Measurements from ENCODE around the gene EIF2S3.

GRCh38 chrX:24005028-24005427 is 49.7 kb upstream of the EIF2S3 start:
- TF ChIP-seq EZH2 (IDR thresholded peaks at IDR 0.05; ENCODE audit: borderline replicate concordance) (no peak), EZH2phosphoT487 (IDR thresholded peaks at IDR 0.05; ENCODE audit: low read depth, severe bottlenecking, unreplicated experiment) (no peak)
- TF ChIP-seq, protein P1, sequence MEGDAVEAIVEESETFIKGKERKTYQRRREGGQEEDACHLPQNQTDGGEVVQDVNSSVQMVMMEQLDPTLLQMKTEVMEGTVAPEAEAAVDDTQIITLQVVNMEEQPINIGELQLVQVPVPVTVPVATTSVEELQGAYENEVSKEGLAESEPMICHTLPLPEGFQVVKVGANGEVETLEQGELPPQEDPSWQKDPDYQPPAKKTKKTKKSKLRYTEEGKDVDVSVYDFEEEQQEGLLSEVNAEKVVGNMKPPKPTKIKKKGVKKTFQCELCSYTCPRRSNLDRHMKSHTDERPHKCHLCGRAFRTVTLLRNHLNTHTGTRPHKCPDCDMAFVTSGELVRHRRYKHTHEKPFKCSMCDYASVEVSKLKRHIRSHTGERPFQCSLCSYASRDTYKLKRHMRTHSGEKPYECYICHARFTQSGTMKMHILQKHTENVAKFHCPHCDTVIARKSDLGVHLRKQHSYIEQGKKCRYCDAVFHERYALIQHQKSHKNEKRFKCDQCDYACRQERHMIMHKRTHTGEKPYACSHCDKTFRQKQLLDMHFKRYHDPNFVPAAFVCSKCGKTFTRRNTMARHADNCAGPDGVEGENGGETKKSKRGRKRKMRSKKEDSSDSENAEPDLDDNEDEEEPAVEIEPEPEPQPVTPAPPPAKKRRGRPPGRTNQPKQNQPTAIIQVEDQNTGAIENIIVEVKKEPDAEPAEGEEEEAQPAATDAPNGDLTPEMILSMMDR (IDR thresholded peaks at IDR 0.05; ENCODE audit: poor library complexity) = no peak
